IgD-negative memory B cell (primary cell): ENCODE data around the gene TFCP2L1. TPM values are rescaled to one million over a fixed set of nuclear protein-coding genes. Genes with fewer than 3 reads are reported as not detected.
"Not testable (repeated sequence)": the region's sequence is repeated elsewhere in the genome, so short reads cannot be mapped to it uniquely, and the experiment has no call there.

ENCODE experiments used
- H3K27ac Mint-ChIP-seq, 3 donors: one replicate each; pipeline ENCODE4 v1.8.0; 2020 to 2022; ENCODE audit warnings: mild to moderate bottlenecking in 3 of 3, mixed read lengths in 3 of 3, moderate library complexity in 1 of 3
- H3K27me3 Mint-ChIP-seq: one replicate; pipeline ENCODE4 v1.8.0; 2021; ENCODE audit warnings: mixed read lengths
- H3K36me3 Mint-ChIP-seq: one replicate; pipeline ENCODE4 v1.8.0; 2020; ENCODE audit warnings: mild to moderate bottlenecking, mixed read lengths
- H3K4me1 Mint-ChIP-seq, 3 donors: one replicate each; pipeline ENCODE4 v1.8.0; 2020 to 2022; ENCODE audit warnings: mixed read lengths in 3 of 3, mild to moderate bottlenecking in 1 of 3
- H3K4me3 Mint-ChIP-seq, 4 donors: one replicate each; pipeline ENCODE4 v1.8.0; 2020 to 2022; ENCODE audit warnings: mild to moderate bottlenecking in 4 of 4, mixed read lengths in 4 of 4, moderate library complexity in 3 of 4
- H3K9me3 Mint-ChIP-seq, 3 donors: one replicate each; pipeline ENCODE4 v1.8.0; 2020 to 2021; ENCODE audit warnings: mixed read lengths in 3 of 3, mild to moderate bottlenecking in 1 of 3
- polyA plus RNA-seq: library from polyadenylated mRNA; unstranded; fragments of 300-500 nt; fragmentation: Illumina TruSeq; gene quantifications from one replicate; pipeline ENCODE4 v1.2.3, GENCODE V29; 2021

Gene TFCP2L1
- polyA plus RNA-seq, 1 donor from 2014 or later: 0.25 TPM

- Mint-ChIP-seq H3K27me3 (peaks cover 26% of the 10 kb centered on the region), H3K9me3 (peaks cover 0 to 11% (median 3%) of the 10 kb centered on the region in 3 donors)
Measured at GRCh38 chr2:121304941-121305340, 19.9 kb upstream of the TFCP2L1 start.

GRCh38 chr2:121303531-121304263 is 18.7 kb upstream of the TFCP2L1 start:
- peaks cover 23% of the 10 kb centered on the region for H3K27me3 Mint-ChIP-seq

More at GRCh38 chr2:121304941-121305340, 19.9 kb upstream of the TFCP2L1 start:
- H3K4me1 Mint-ChIP-seq: no peaks in the 10 kb centered on the region
- H3K36me3 Mint-ChIP-seq: no peaks in the 10 kb centered on the region
- no peak overlapping the region for H3K4me3 Mint-ChIP-seq
- no peak overlapping the region for H3K27ac Mint-ChIP-seq

DNA sequence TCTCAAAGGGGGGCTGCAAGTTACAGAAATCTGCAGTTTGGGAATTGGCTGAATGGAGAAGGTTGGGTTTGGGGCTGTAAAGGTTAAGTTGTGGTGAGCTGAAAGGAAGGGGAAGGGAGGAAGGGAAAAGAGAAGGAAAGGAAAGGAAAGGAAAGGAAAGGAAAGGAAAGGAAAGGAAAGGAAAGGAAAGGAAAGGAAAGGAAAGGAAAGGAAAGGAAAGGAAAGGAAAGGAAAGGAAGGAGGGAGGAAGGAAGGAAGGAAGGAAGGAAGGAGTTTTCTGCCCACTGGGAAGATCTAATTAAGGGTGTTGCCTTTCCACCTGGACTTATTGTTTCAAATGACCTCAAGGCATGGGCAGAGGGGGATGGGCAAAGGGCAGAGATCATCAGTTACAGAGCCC is 16.2 kb upstream of the TFCP2L1 start:
- not testable (repeated sequence) for H3K27ac Mint-ChIP-seq, H3K9me3 Mint-ChIP-seq, H3K4me3 Mint-ChIP-seq, H3K36me3 Mint-ChIP-seq, H3K4me1 Mint-ChIP-seq
- H3K27me3 Mint-ChIP-seq: peaks cover 16% of the 10 kb centered on the region

More at GRCh38 chr2:121303531-121304263, 18.7 kb upstream of the TFCP2L1 start:
- peaks cover 0 to 10% (median 3%) of the 10 kb centered on the region in 3 donors for H3K9me3 Mint-ChIP-seq
- no peak overlapping the region for H3K4me3 Mint-ChIP-seq
- H3K27ac Mint-ChIP-seq: no peak overlapping the region
- H3K36me3 Mint-ChIP-seq: no peaks in the 10 kb centered on the region
- no peaks in the 10 kb centered on the region for H3K4me1 Mint-ChIP-seq

GRCh38 chr2:121298476-121298875 is 13.5 kb upstream of the TFCP2L1 start:
- no peak overlapping the region for H3K4me3 Mint-ChIP-seq
- no peaks in the 10 kb centered on the region for H3K9me3 Mint-ChIP-seq
- H3K36me3 Mint-ChIP-seq: no peaks in the 10 kb centered on the region
- peaks cover 0 to 3% (median 0%) of the 10 kb centered on the region in 3 donors for H3K4me1 Mint-ChIP-seq
- no peak overlapping the region for H3K27ac Mint-ChIP-seq
- H3K27me3 Mint-ChIP-seq: peaks cover 7% of the 10 kb centered on the region

GRCh38 chr2:121297866-121298265 is 12.9 kb upstream of the TFCP2L1 start:
- H3K36me3 Mint-ChIP-seq, H3K27ac Mint-ChIP-seq, H3K4me3 Mint-ChIP-seq, H3K9me3 Mint-ChIP-seq, H3K4me1 Mint-ChIP-seq: not testable (repeated sequence)
- peaks cover 12% of the 10 kb centered on the region for H3K27me3 Mint-ChIP-seq

GRCh38 chr2:121297217-121297830 is 12.3 kb upstream of the TFCP2L1 start:
- no peak overlapping the region for H3K27ac Mint-ChIP-seq
- H3K4me3 Mint-ChIP-seq: no peak overlapping the region
- peaks cover 0 to 3% (median 0%) of the 10 kb centered on the region in 3 donors for H3K4me1 Mint-ChIP-seq
- peaks cover 11% of the 10 kb centered on the region for H3K27me3 Mint-ChIP-seq
- peaks cover 0 to 2% (median 0%) of the 10 kb centered on the region in 3 donors for H3K9me3 Mint-ChIP-seq
- H3K36me3 Mint-ChIP-seq: no peaks in the 10 kb centered on the region

- H3K27ac Mint-ChIP-seq: no peak overlapping the region
- peaks cover 12% of the 10 kb centered on the region for H3K27me3 Mint-ChIP-seq
- no peaks in the 10 kb centered on the region for H3K36me3 Mint-ChIP-seq
- no peak overlapping the region for H3K4me3 Mint-ChIP-seq
- peaks cover 0 to 2% (median 0%) of the 10 kb centered on the region in 3 donors for H3K9me3 Mint-ChIP-seq
- peaks cover 0 to 3% (median 0%) of the 10 kb centered on the region in 3 donors for H3K4me1 Mint-ChIP-seq
Measured at GRCh38 chr2:121295911-121296650, 11.1 kb upstream of the TFCP2L1 start.

GRCh38 chr2:121294881-121295840 is 10.2 kb upstream of the TFCP2L1 start:
- H3K27me3 Mint-ChIP-seq: peaks cover 11% of the 10 kb centered on the region
- H3K4me1 Mint-ChIP-seq: peaks cover 0 to 3% (median 0%) of the 10 kb centered on the region in 3 donors
- H3K4me3 Mint-ChIP-seq: no peak overlapping the region
- no peaks in the 10 kb centered on the region for H3K36me3 Mint-ChIP-seq
- no peak overlapping the region for H3K27ac Mint-ChIP-seq
- H3K9me3 Mint-ChIP-seq: peaks cover 0 to 2% (median 0%) of the 10 kb centered on the region in 3 donors

GRCh38 chr2:121293450-121294325 is 8.7 kb upstream of the TFCP2L1 start:
- Mint-ChIP-seq H3K27me3 (peaks cover 8% of the 10 kb centered on the region), H3K36me3 (no peaks in the 10 kb centered on the region), H3K4me1 (peaks cover 0 to 3% (median 0%) of the 10 kb centered on the region in 3 donors), H3K9me3 (peaks cover 0 to 2% (median 0%) of the 10 kb centered on the region in 3 donors), H3K4me3 (peak overlapping the region in 1 of 4 donors; percentile 34), H3K27ac (no peak overlapping the region)

DNA sequence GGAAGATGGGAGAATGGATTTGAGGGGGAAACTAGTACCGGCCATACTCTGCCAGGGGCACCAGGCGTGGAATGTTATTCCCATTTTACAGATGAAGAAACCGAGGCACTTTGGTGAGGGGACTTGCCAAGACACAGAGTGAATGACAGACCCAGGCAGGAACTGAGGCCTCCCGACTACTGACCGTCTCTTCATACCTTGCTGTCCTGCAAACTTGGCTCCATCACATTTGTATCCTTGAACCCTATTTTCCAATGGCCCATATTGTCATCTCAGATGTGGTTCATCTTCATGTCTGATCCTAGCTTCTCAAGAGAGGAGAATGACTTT is 6.2 kb upstream of the TFCP2L1 start:
- peak overlapping the region in 1 of 3 donors; percentile 71 for H3K27ac Mint-ChIP-seq
- peaks cover 0 to 3% (median 0%) of the 10 kb centered on the region in 3 donors for H3K9me3 Mint-ChIP-seq
- peaks cover 18% of the 10 kb centered on the region for H3K27me3 Mint-ChIP-seq
- H3K36me3 Mint-ChIP-seq: no peaks in the 10 kb centered on the region
- H3K4me3 Mint-ChIP-seq: no peak overlapping the region
- H3K4me1 Mint-ChIP-seq: peaks cover 0 to 8% (median 0%) of the 10 kb centered on the region in 3 donors

DNA sequence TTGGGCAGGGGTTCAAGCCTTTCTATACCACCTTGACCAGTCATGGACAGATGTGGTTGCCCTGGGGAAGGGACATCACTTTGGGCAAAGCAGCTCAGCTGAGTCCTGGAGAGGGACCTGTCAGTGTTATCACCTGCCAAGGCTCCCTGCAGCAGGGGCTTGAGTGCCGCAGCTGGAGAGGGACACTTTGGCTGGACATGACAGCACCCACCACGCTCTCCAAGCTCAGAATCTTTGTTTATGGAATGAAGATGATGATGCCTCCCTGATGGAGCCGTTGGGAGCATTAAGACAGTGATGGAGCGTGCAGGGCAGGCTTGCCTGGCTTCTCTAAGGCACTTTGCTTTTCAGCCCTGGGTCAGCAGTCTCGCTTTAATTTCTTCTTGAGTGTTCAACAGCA is 4.3 kb upstream of the TFCP2L1 start:
- no peaks in the 10 kb centered on the region for H3K36me3 Mint-ChIP-seq
- H3K4me3 Mint-ChIP-seq: no peak overlapping the region
- H3K27me3 Mint-ChIP-seq: peaks cover 28% of the 10 kb centered on the region
- peaks cover 0 to 3% (median 0%) of the 10 kb centered on the region in 3 donors for H3K9me3 Mint-ChIP-seq
- no peak overlapping the region for H3K27ac Mint-ChIP-seq
- peaks cover 0 to 11% (median under 1%) of the 10 kb centered on the region in 3 donors for H3K4me1 Mint-ChIP-seq

DNA sequence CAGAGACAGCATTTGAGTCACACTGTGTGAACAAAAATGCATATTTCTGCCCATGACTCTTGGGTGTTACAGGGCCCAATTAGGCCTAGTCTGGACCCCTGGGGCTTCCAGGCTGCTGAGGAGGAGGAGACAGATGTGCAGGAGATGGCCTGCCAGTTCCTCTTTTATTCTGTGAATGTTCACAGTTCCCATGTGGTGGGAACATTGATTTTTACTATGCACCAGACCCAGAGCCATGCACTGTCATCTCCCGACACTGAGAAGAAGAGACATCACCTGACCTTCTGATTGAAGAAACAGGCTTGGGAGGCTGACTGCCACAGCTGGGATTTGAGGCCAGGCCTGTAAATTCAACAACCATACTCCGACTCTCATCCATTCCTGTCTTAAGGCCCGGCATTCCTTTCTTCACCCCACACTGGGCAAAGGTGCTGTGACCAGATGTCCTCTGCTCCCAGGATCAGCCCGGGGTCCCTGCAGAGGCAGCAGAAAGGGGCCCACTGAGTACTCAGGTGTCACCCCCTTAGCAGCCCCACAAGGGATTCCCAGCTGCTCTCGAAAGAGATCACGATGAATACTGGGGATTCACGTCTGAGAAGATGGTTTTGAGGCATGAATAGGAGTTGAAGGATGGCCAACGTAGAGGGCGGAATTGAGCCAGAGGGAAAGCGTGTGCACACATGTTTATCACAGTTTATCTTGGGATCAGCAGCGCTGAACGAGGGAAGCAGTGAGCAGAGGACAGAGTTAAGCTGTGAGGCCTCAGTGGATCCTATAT is 3.6 kb upstream of the TFCP2L1 start:
- peaks cover 4 to 17% (median 4%) of the 10 kb centered on the region in 3 donors for H3K4me1 Mint-ChIP-seq
- no peak overlapping the region for H3K4me3 Mint-ChIP-seq
- H3K36me3 Mint-ChIP-seq: no peaks in the 10 kb centered on the region
- peaks cover 34% of the 10 kb centered on the region for H3K27me3 Mint-ChIP-seq
- no peak overlapping the region for H3K27ac Mint-ChIP-seq
- peaks cover 0 to 3% (median 0%) of the 10 kb centered on the region in 3 donors for H3K9me3 Mint-ChIP-seq

- peaks cover 36% of the 10 kb centered on the region for H3K27me3 Mint-ChIP-seq
- no peak overlapping the region for H3K4me3 Mint-ChIP-seq
- no peak overlapping the region for H3K27ac Mint-ChIP-seq
- H3K4me1 Mint-ChIP-seq: peaks cover 4 to 17% (median 7%) of the 10 kb centered on the region in 3 donors
- H3K36me3 Mint-ChIP-seq: no peaks in the 10 kb centered on the region
- peaks cover 0 to 1% (median 0%) of the 10 kb centered on the region in 3 donors for H3K9me3 Mint-ChIP-seq
Measured at GRCh38 chr2:121287956-121288355, 3.0 kb upstream of the TFCP2L1 start.
